OCI-LY1 (cell line): Measurements from ENCODE around the gene F10.

Experiments
- CTCF ChIP-seq: fragments of 200-600 bp; sonication (generic), shearing (Covaris generic); IDR thresholded peaks from 2 replicates; pipeline ENCODE4 v1.5.1; 2017; ENCODE audit warnings: mild to moderate bottlenecking, antibody characterized with exemption, low read length, moderate library complexity, mixed read lengths
- EZH2 ChIP-seq: fragments of 200-600 bp; sonication (generic), shearing (Covaris generic); IDR thresholded peaks from 2 replicates; pipeline ENCODE4 v1.8.0; 2017; ENCODE audit warnings: borderline replicate concordance, mixed run types, mild to moderate bottlenecking, antibody characterized with exemption, low read length, moderate library complexity, mixed read lengths

- TF ChIP-seq CTCF: no peak
- no peak for TF ChIP-seq EZH2
Observed at GRCh38 chr13:113159701-113160100, 37.1 kb downstream of the F10 start.
